HG02943 (cell line): ENCODE data around the gene RASA1.
"Not testable (repeated sequence)": the region's sequence is repeated elsewhere in the genome, so short reads cannot be mapped to it uniquely, and the experiment has no call there.

Experiments used
- ATAC-seq: cut with Tn5 transposase; IDR thresholded peaks from one replicate; pipeline ENCODE4 v1.9.1; 2021; ENCODE audit warnings: mild to moderate bottlenecking, low read depth, moderate library complexity; ENCODE audit not compliant: unreplicated experiment

The RASA1 gene

GRCh38 chr5:87278590-87279100 lies 11.0 kb downstream of the RASA1 start:
- ATAC-seq: no peak

- no peak for ATAC-seq
Observed at GRCh38 chr5:87282269-87282668, 14.6 kb downstream of the RASA1 start.

GRCh38 chr5:87287266-87287665 lies 19.6 kb downstream of the RASA1 start:
- ATAC-seq: not testable (repeated sequence)

GRCh38 chr5:87298692-87299362 lies 31.1 kb downstream of the RASA1 start:
- ATAC-seq: no peak

- no peak for ATAC-seq
Observed at GRCh38 chr5:87300176-87300575, 32.5 kb downstream of the RASA1 start.

- no peak for ATAC-seq
Observed at GRCh38 chr5:87300744-87301143, 33.1 kb downstream of the RASA1 start.

- no peak for ATAC-seq
Observed at GRCh38 chr5:87302061-87302460, 34.4 kb downstream of the RASA1 start.

GRCh38 chr5:87303324-87303723 lies 35.6 kb downstream of the RASA1 start:
- ATAC-seq: no peak

- not testable (repeated sequence) for ATAC-seq
Observed at GRCh38 chr5:87306090-87306489, 38.4 kb downstream of the RASA1 start.

- peak; percentile 96 for ATAC-seq
Observed at GRCh38 chr5:87307796-87308423, 40.2 kb downstream of the RASA1 start.

- no peak for ATAC-seq
Observed at GRCh38 chr5:87311405-87312279, 44.0 kb downstream of the RASA1 start.

- ATAC-seq: no peak
Observed at GRCh38 chr5:87313216-87313615, 45.5 kb downstream of the RASA1 start.

- ATAC-seq: no peak
Observed at GRCh38 chr5:87319469-87319868, 51.8 kb downstream of the RASA1 start.

- ATAC-seq: no peak
Observed at GRCh38 chr5:87321605-87322004, 53.9 kb downstream of the RASA1 start.

GRCh38 chr5:87322381-87322780 lies 54.7 kb downstream of the RASA1 start:
- ATAC-seq: no peak

- no peak for ATAC-seq
Observed at GRCh38 chr5:87327998-87328397, 60.3 kb downstream of the RASA1 start.

GRCh38 chr5:87329114-87329513 lies 61.4 kb downstream of the RASA1 start:
- no peak for ATAC-seq

- ATAC-seq: no peak
Observed at GRCh38 chr5:87339986-87340385, 72.3 kb downstream of the RASA1 start.

- ATAC-seq: peak; percentile 100
Observed at GRCh38 chr5:87340716-87341115, 73.0 kb downstream of the RASA1 start.

GRCh38 chr5:87347272-87347671 lies 79.6 kb downstream of the RASA1 start:
- ATAC-seq: no peak

GRCh38 chr5:87347841-87348240 lies 80.2 kb downstream of the RASA1 start:
- no peak for ATAC-seq
